GM18526 (cell line): Measurements from ENCODE around the gene SORBS2.

Source experiments
- POLR2A ChIP-seq: IDR thresholded peaks from 3 replicates; pipeline ENCODE4 v1.6.1; 2011; ENCODE audit not compliant: insufficient read length; ENCODE audit errors: extremely low read depth

Gene SORBS2

GRCh38 chr4:185797596-185798338, 14.2 kb downstream of the SORBS2 start:
- TF ChIP-seq POLR2A: no peak

GRCh38 chr4:185797018-185797417, 15.0 kb downstream of the SORBS2 start:
- no peak for TF ChIP-seq POLR2A

- TF ChIP-seq POLR2A: no peak
Measured at GRCh38 chr4:185796176-185796575, 15.8 kb downstream of the SORBS2 start.

GRCh38 chr4:185794637-185795036, 17.4 kb downstream of the SORBS2 start:
- TF ChIP-seq POLR2A: no peak

- no peak for TF ChIP-seq POLR2A
Measured at GRCh38 chr4:185793716-185794115, 18.3 kb downstream of the SORBS2 start.

GRCh38 chr4:185793116-185793485, 18.9 kb downstream of the SORBS2 start:
- TF ChIP-seq POLR2A: no peak

- no peak for TF ChIP-seq POLR2A
Measured at GRCh38 chr4:185792384-185793115, 19.4 kb downstream of the SORBS2 start.

- TF ChIP-seq POLR2A: no peak
Measured at GRCh38 chr4:185787926-185788679, 23.9 kb downstream of the SORBS2 start.

- TF ChIP-seq POLR2A: no peak
Measured at GRCh38 chr4:185786422-185786821, 25.6 kb downstream of the SORBS2 start.

GRCh38 chr4:185783574-185783973, 28.4 kb downstream of the SORBS2 start:
- no peak for TF ChIP-seq POLR2A

- no peak for TF ChIP-seq POLR2A
Measured at GRCh38 chr4:185782523-185782922, 29.5 kb downstream of the SORBS2 start.

GRCh38 chr4:185781555-185782215, 30.3 kb downstream of the SORBS2 start:
- no peak for TF ChIP-seq POLR2A

GRCh38 chr4:185780472-185780871, 31.5 kb downstream of the SORBS2 start:
- TF ChIP-seq POLR2A: no peak

GRCh38 chr4:185779517-185779916, 32.5 kb downstream of the SORBS2 start:
- TF ChIP-seq POLR2A: no peak

- TF ChIP-seq POLR2A: no peak
Measured at GRCh38 chr4:185778307-185778706, 33.7 kb downstream of the SORBS2 start.

GRCh38 chr4:185775792-185776555, 36.0 kb downstream of the SORBS2 start:
- no peak for TF ChIP-seq POLR2A
